Endothelial cell (in vitro differentiated cells): ENCODE results near the gene TMEM256. TPM values are rescaled to one million over a fixed set of nuclear protein-coding genes. Genes with fewer than 3 reads are reported as not detected.

Experiments used
- DNase-seq: peaks from one replicate; pipeline ENCODE4 v3.0.0; 2021; ENCODE audit warnings: low spot score
- H3K27ac Mint-ChIP-seq: one replicate; pipeline ENCODE4 v1.8.0; 2021; ENCODE audit warnings: mixed read lengths, inconsistent platforms; ENCODE audit not compliant: unreplicated experiment
- H3K27me3 Mint-ChIP-seq: one replicate; pipeline ENCODE4 v1.8.0; 2021; ENCODE audit warnings: mild to moderate bottlenecking, moderate library complexity, mixed read lengths, inconsistent platforms; ENCODE audit not compliant: unreplicated experiment
- H3K36me3 Mint-ChIP-seq: one replicate; pipeline ENCODE4 v1.8.0; 2021; ENCODE audit warnings: mild to moderate bottlenecking, low read depth, mixed read lengths, inconsistent platforms; ENCODE audit not compliant: unreplicated experiment
- H3K4me1 Mint-ChIP-seq: one replicate; pipeline ENCODE4 v1.8.0; 2021; ENCODE audit warnings: mild to moderate bottlenecking, mixed read lengths, inconsistent platforms; ENCODE audit not compliant: unreplicated experiment
- H3K4me3 Mint-ChIP-seq: one replicate; pipeline ENCODE4 v1.8.0; 2021; ENCODE audit warnings: mild to moderate bottlenecking, mixed read lengths, inconsistent platforms; ENCODE audit not compliant: unreplicated experiment
- H3K9me3 Mint-ChIP-seq: one replicate; pipeline ENCODE4 v1.8.0; 2021; ENCODE audit warnings: mixed read lengths, inconsistent platforms; ENCODE audit not compliant: unreplicated experiment
- CTCF ChIP-seq: fragments of 200-600 bp; sonication (generic); IDR thresholded peaks from one replicate; pipeline ENCODE4 v1.5.0; 2021; ENCODE audit warnings: antibody characterized with exemption; ENCODE audit not compliant: unreplicated experiment
- total RNA-seq: library from RNA; stranded (reverse); fragmentation: NEBNext Ultra II Directional; extraction: Animal tissue kit (Norgen Biotek cat#: 25700); gene quantifications from one replicate; pipeline ENCODE4 v1.2.1, GENCODE V29; 2021; ENCODE audit not compliant: unreplicated experiment

Gene TMEM256
- total RNA-seq, 1 donor from 2014 or later = 94.7 TPM

- H3K4me1 Mint-ChIP-seq = peaks cover 28% of the 10 kb centered on the region
- TF ChIP-seq CTCF = no peak
- peak overlapping the region; percentile 83 for H3K27ac Mint-ChIP-seq
- DNase-seq = no peak
- peak overlapping the region; percentile 94 for H3K4me3 Mint-ChIP-seq
- peaks cover 17% of the 10 kb centered on the region for H3K36me3 Mint-ChIP-seq
- peaks cover 11% of the 10 kb centered on the region for H3K27me3 Mint-ChIP-seq
- H3K9me3 Mint-ChIP-seq = no peaks in the 10 kb centered on the region
These were observed 1.7 kb upstream of the TMEM256 start for GRCh38 chr17:7405350-7406234.

DNA sequence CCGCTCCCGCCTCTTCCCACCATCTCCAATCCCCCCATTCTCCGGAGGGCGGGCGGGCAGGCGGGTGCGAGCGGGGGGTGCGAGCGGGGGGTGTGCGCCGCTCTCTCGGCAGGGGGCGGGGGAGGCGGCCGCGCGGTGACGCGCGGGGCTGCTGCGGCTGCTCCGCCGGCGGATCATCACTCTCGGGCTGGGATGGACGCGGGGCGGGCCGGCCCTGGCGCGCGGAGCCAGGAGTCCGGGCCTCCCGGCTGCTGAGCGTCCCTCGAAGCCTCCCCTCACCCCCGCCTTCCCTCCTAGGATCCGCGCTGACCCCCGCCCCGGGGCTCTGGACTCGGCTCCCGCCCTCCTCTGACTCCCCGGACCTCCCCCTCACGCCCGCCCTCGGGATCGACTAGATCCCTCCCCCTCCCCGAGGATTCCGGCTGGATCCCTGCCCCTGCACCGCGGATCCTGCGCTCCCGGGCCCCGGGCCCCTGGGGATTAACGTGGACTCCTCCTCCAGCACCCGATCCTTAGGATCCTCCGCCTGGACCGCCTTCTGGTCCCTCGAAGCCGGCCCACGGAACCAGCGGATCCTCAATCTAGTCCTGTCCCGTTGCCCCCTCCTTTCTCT is 946 bp upstream of the TMEM256 start:
- Mint-ChIP-seq H3K4me3 (peak overlapping the region; percentile 92), H3K27ac (no peak overlapping the region), H3K27me3 (peaks cover 8% of the 10 kb centered on the region), H3K36me3 (peaks cover 10% of the 10 kb centered on the region), H3K4me1 (peaks cover 25% of the 10 kb centered on the region), H3K9me3 (no peaks in the 10 kb centered on the region)
- DNase-seq = peak; percentile 49
- no peak for TF ChIP-seq CTCF

GRCh38 chr17:7403727-7403976 is 245 bp downstream of the TMEM256 start:
- peak overlapping the region; percentile 80 for H3K27ac Mint-ChIP-seq
- no peaks in the 10 kb centered on the region for H3K9me3 Mint-ChIP-seq
- H3K4me3 Mint-ChIP-seq = peak overlapping the region; percentile 91
- DNase-seq = no peak
- H3K36me3 Mint-ChIP-seq = no peaks in the 10 kb centered on the region
- H3K27me3 Mint-ChIP-seq = peaks cover 5% of the 10 kb centered on the region
- no peak for TF ChIP-seq CTCF
- peaks cover 22% of the 10 kb centered on the region for H3K4me1 Mint-ChIP-seq

- Mint-ChIP-seq H3K36me3 (no peaks in the 10 kb centered on the region), H3K27me3 (peaks cover 5% of the 10 kb centered on the region), H3K9me3 (no peaks in the 10 kb centered on the region), H3K27ac (peak overlapping the region; percentile 78), H3K4me3 (peak overlapping the region; percentile 91), H3K4me1 (peaks cover 22% of the 10 kb centered on the region)
- no peak for TF ChIP-seq CTCF
- peak; percentile 56 for DNase-seq
These were observed 712 bp downstream of the TMEM256 start for GRCh38 chr17:7403043-7403726.
